SJSA1 (cell line): ENCODE measurements around the gene LZTS2. TPM values are rescaled to one million over a fixed set of nuclear protein-coding genes. Genes with fewer than 3 reads are reported as not detected.

Experiments
- DNase-seq, 2 experiments: peaks; one replicate each; pipeline ENCODE4 v3.0.0-alpha.2; 2015 to 2020; ENCODE audit warnings: low spot score in 2 of 2, low read depth in 1 of 2
- H3K27ac ChIP-seq: fragments of 250-450 bp; sonication (Bioruptor Pico); 2 replicates; pipeline ENCODE4 v1.5.1; 2020; ENCODE audit warnings: mild to moderate bottlenecking, moderate library complexity
- H3K27me3 ChIP-seq: fragments of 250-450 bp; sonication (Bioruptor Pico); replicated peaks from 2 replicates; pipeline ENCODE4 v1.5.1; 2020; ENCODE audit warnings: mild to moderate bottlenecking, moderate library complexity
- H3K36me3 ChIP-seq: fragments of 250-450 bp; sonication (Bioruptor Pico); 2 replicates; pipeline ENCODE4 v1.5.1; 2020; ENCODE audit warnings: mild to moderate bottlenecking
- H3K4me1 ChIP-seq: fragments of 250-450 bp; sonication (Bioruptor Pico); replicated peaks from 2 replicates; pipeline ENCODE4 v1.6.1; 2021; ENCODE audit warnings: mild to moderate bottlenecking
- H3K4me3 ChIP-seq: fragments of 250-450 bp; sonication (Bioruptor Pico); 2 replicates; pipeline ENCODE4 v1.5.1; 2020; ENCODE audit warnings: mild to moderate bottlenecking
- H3K9me3 ChIP-seq: fragments of 250-450 bp; sonication (Bioruptor Pico); replicated peaks from 2 replicates; pipeline ENCODE4 v1.5.1; 2020; ENCODE audit warnings: mild to moderate bottlenecking
- total RNA-seq: library from RNA; depleted of rRNA; stranded (reverse); fragments of >200 nt; shearing (Covaris generic); gene quantifications from 2 replicates; pipeline ENCODE4 v1.2.3, GENCODE V29; 2014; rRNA removed

The LZTS2 gene
- total RNA-seq = 70.0 and 72.8 TPM in 2 replicates

GRCh38 chr10:100999742-101000126, at the start of gene LZTS2:
Gene LZTS2, plus strand, starts transcription at chr10:100999808. Its CDS starts 2,731 bp downstream, at chr10:101002539.
- Histone ChIP-seq H3K4me3 (peak within 1 kb of the TSS; percentile 81), H3K36me3 (peaks cover 43% of the 10 kb centered on the region), H3K27me3 (no peaks in the 10 kb centered on the region), H3K9me3 (no peaks in the 10 kb centered on the region), H3K4me1 (peaks cover 66% of the 10 kb centered on the region), H3K27ac (peak within 1 kb of the TSS; percentile 94)
- DNase-seq = no peak

- Histone ChIP-seq H3K27me3 (no peaks in the 10 kb centered on the region), H3K9me3 (no peaks in the 10 kb centered on the region), H3K36me3 (peaks cover 83% of the 10 kb centered on the region), H3K4me3 (no peak overlapping the region), H3K4me1 (0 out of 2 replicates have a peak, but pooled peaks cover 3% of the 10 kb centered on the region), H3K27ac (no peak overlapping the region)
- DNase-seq = no peak
These were observed 39.4 kb upstream of the LZTS2 start for GRCh38 chr10:100960251-100960650.

DNA sequence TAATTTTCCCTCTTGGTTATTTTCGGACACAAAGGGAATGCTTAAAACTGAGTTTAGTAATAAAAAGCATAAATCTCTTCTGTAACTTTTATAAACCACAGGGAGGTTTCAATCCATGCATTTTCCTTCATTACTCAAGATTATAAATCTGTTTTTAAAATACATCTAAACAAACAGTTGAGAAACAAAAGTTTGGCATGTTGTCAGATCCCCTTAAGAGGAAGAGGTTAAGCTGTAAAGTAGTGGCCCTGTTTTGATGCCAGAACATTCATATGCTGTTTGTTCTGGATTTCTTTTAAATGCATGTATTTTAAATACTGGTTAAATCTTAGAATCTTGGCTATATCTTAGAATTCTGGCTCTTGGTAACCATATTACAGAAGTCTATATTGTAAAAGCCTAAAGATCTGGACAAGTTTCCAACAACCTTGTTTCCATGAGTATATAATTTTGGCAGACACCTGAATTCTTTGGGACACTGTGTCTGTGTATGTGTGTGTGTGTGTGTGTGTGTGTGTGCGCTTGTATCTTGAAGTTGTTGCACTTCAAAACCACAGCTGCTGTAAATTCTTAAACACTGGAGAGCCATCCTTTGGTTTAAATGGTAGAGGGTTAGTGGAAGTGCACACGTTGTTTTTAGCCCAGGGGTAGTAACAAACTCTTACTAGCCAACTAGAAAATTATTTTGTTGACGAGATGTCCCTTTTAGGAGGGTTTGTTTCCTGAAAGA, 37.1 kb upstream of the LZTS2 start:
- H3K9me3 ChIP-seq = no peaks in the 10 kb centered on the region
- H3K27ac ChIP-seq = no peak overlapping the region
- no peaks in the 10 kb centered on the region for H3K27me3 ChIP-seq
- DNase-seq = no peak
- peaks cover 80% of the 10 kb centered on the region for H3K36me3 ChIP-seq
- H3K4me1 ChIP-seq = 0 out of 2 replicates have a peak, but pooled peaks cover 2% of the 10 kb centered on the region
- no peak overlapping the region for H3K4me3 ChIP-seq

- no peak for DNase-seq
- Histone ChIP-seq H3K4me1 (peaks cover 2% of the 10 kb centered on the region), H3K36me3 (peaks cover 70% of the 10 kb centered on the region), H3K27ac (no peak overlapping the region), H3K9me3 (no peaks in the 10 kb centered on the region), H3K27me3 (no peaks in the 10 kb centered on the region), H3K4me3 (no peak overlapping the region)
These were observed 35.8 kb upstream of the LZTS2 start for GRCh38 chr10:100963826-100964225.

DNA sequence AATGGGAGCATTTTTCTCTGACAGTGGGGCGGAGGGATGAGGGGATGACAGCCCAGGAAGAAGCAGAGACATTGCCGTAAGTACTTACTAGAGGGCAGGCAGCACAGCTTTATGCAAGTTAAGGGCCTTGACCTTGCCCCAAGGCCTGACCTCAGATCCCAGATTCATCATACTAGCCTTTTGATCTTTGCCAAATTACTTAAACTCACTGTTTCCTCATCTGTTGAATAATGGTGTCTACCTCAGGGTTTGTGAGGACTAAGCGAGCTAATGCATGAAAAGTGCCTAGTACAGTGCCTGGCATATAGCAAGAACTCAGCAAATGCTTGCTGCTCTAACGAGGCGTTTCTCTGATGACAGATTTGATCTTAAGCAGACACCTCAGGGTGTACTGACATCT, 33.8 kb upstream of the LZTS2 start:
- Histone ChIP-seq H3K27me3 (no peaks in the 10 kb centered on the region), H3K9me3 (no peaks in the 10 kb centered on the region), H3K4me3 (no peak overlapping the region)

GRCh38 chr10:100966887-100967286, 32.7 kb upstream of the LZTS2 start:
- Histone ChIP-seq H3K27ac (no peak overlapping the region), H3K4me1 (peaks cover 14% of the 10 kb centered on the region), H3K27me3 (no peaks in the 10 kb centered on the region), H3K4me3 (no peak overlapping the region), H3K9me3 (no peaks in the 10 kb centered on the region), H3K36me3 (peaks cover 45% of the 10 kb centered on the region)
- no peak for DNase-seq

More for the DNA sequence above, 33.8 kb upstream of the LZTS2 start:
- no peak overlapping the region for H3K27ac ChIP-seq
- H3K36me3 ChIP-seq = peaks cover 53% of the 10 kb centered on the region
- peaks cover 11% of the 10 kb centered on the region for H3K4me1 ChIP-seq
- DNase-seq = no peak

DNA sequence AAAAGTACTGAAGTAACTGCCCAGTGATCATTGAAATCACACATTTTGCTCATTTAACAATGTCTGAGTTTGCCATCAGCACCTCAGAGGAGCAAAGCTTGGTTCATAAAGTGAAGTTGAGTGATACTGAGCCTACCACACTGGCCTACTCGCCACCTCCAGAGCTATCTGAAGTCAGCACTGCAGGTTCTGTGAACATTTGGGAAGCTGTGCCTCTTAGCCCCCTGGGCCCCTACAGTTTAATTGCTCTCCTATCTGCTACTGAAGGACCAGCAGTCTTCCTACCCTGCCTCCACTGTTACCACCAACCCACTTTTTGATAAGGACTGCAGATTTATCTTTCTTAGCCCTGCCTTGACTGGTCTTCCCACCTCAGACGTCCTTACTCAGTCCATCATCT, 32.3 kb upstream of the LZTS2 start:
- peaks cover 40% of the 10 kb centered on the region for H3K36me3 ChIP-seq
- no peaks in the 10 kb centered on the region for H3K9me3 ChIP-seq

GRCh38 chr10:100968062-100968736, 31.4 kb upstream of the LZTS2 start:
- peaks cover 31% of the 10 kb centered on the region for H3K36me3 ChIP-seq
- no peak overlapping the region for H3K4me3 ChIP-seq
- no peaks in the 10 kb centered on the region for H3K9me3 ChIP-seq
- peaks cover 18% of the 10 kb centered on the region for H3K4me1 ChIP-seq
- H3K27ac ChIP-seq = no peak overlapping the region
- H3K27me3 ChIP-seq = no peaks in the 10 kb centered on the region
- no peak for DNase-seq

More for the DNA sequence above, 32.3 kb upstream of the LZTS2 start:
- Histone ChIP-seq H3K27ac (no peak overlapping the region), H3K27me3 (no peaks in the 10 kb centered on the region), H3K4me3 (no peak overlapping the region), H3K4me1 (peaks cover 18% of the 10 kb centered on the region)
- DNase-seq = no peak

- H3K27me3 ChIP-seq = no peaks in the 10 kb centered on the region
- H3K4me1 ChIP-seq = peaks cover 18% of the 10 kb centered on the region
- H3K27ac ChIP-seq = no peak overlapping the region
- no peak for DNase-seq
- H3K9me3 ChIP-seq = no peaks in the 10 kb centered on the region
- H3K4me3 ChIP-seq = peak overlapping the region; percentile 39
- peaks cover 25% of the 10 kb centered on the region for H3K36me3 ChIP-seq
These were observed 30.8 kb upstream of the LZTS2 start for GRCh38 chr10:100968863-100969186.

- Histone ChIP-seq H3K4me1 (peaks cover 18% of the 10 kb centered on the region), H3K4me3 (peak within 1 kb of the TSS; percentile 39), H3K27me3 (no peaks in the 10 kb centered on the region), H3K27ac (no peak within 1 kb of the TSS), H3K9me3 (no peaks in the 10 kb centered on the region), H3K36me3 (peaks cover 19% of the 10 kb centered on the region)
- DNase-seq = peak; percentile 31 to 63
These were observed 30.2 kb upstream of the LZTS2 start, which contains the start of gene SEMA4G for GRCh38 chr10:100969187-100970075. Gene SEMA4G, plus strand, starts transcription at chr10:100969504. Its CDS starts 3,409 bp downstream, at chr10:100972913.

GRCh38 chr10:100970076-100970913, 29.3 kb upstream of the LZTS2 start:
- no peak overlapping the region for H3K27ac ChIP-seq

GRCh38 chr10:100970914-100971811, 28.4 kb upstream of the LZTS2 start:
- H3K9me3 ChIP-seq = no peaks in the 10 kb centered on the region
- peaks cover 24% of the 10 kb centered on the region for H3K4me1 ChIP-seq
- no peak overlapping the region for H3K4me3 ChIP-seq
- no peaks in the 10 kb centered on the region for H3K27me3 ChIP-seq
- no peak for DNase-seq
- peaks cover 10% of the 10 kb centered on the region for H3K36me3 ChIP-seq
- no peak overlapping the region for H3K27ac ChIP-seq

More at GRCh38 chr10:100970076-100970913, 29.3 kb upstream of the LZTS2 start:
- DNase-seq = no peak
- Histone ChIP-seq H3K27me3 (no peaks in the 10 kb centered on the region), H3K9me3 (no peaks in the 10 kb centered on the region), H3K4me1 (peaks cover 20% of the 10 kb centered on the region), H3K4me3 (no peak overlapping the region), H3K36me3 (peaks cover 15% of the 10 kb centered on the region)
